ENCODE measurements around the gene QPCT. TPM values are rescaled to one million over a fixed set of nuclear protein-coding genes. Genes with fewer than 3 reads are reported as not detected.
A peak's percentile ranks its signal among the peaks of the same experiment; 100 is the strongest.

The QPCT gene
- total and polyA plus RNA-seq, 2 of the 4 experiments (the other 2 are of a cell fraction) = 1.9 to 2.2 TPM

GRCh38 chr2:37421686-37422085 lies 77.3 kb downstream of the QPCT start:
- Histone ChIP-seq H3K4me2 (ENCODE audit: low read depth, low read length) (no peak overlapping the region), H3K27me3 (ENCODE audit: control insufficient read depth, insufficient read depth, low read length) (no peaks in the 10 kb centered on the region), H4K8ac (ENCODE audit: low read depth in 2 of 2, low read length in 2 of 2) (0 out of 4 replicates have a peak overlapping the region, but pooled peaks of 1 of the 2 experiments have one; percentile 0), H2BK5ac (ENCODE audit: low read depth, low read length, poor library complexity, severe bottlenecking) (no peak overlapping the region), H3K14ac (replicated peaks; ENCODE audit: low read depth, low read length) (peak overlapping the region; percentile 42; the same call in 1 of the 2 replicates), H2BK15ac (ENCODE audit: low read depth, low read length) (peak overlapping the region; percentile 77; the same call in 2 of the 3 replicates), H3K9me3 (ENCODE audit: control insufficient read depth, insufficient read depth, low read length) (no peaks in the 10 kb centered on the region), H3K18ac (ENCODE audit: low read depth, low read length) (peak overlapping the region; percentile 74), H2AK5ac (ENCODE audit: low read depth, low read length) (peak overlapping the region; percentile 56), H2AFZ (replicated peaks; ENCODE audit: low read length, poor library complexity) (no peak overlapping the region), H2AK9ac (replicated peaks; ENCODE audit: low read depth, low read length, poor library complexity) (no peak overlapping the region), H3K79me1 (ENCODE audit: low read depth in 1 of 2, low read length in 2 of 2) (peaks cover 0 to 4% of the 10 kb centered on the region in 2 experiments; a peak in 1 of 4 replicates), H3K9me1 (ENCODE audit: insufficient read depth, low read length) (peaks cover 10% of the 10 kb centered on the region), H4K20me1 (ENCODE audit: insufficient read depth, low read length) (no peaks in the 10 kb centered on the region), H3K4ac (ENCODE audit: low read depth, low read length) (peak overlapping the region; percentile 55), H3K4me3 (ENCODE audit: insufficient read depth, low read depth, low read length) (no peak overlapping the region), H3K4me1 (ENCODE audit: control insufficient read depth, insufficient read depth, low read length) (peaks cover 18% of the 10 kb centered on the region), H4K91ac (ENCODE audit: insufficient read depth, low read depth, low read length) (no peak overlapping the region; the same call in 1 of the 2 replicates), H3K27ac (ENCODE audit: insufficient read depth, low read length) (no peak overlapping the region), H2BK20ac (ENCODE audit: low read depth, low read length) (peak overlapping the region; percentile 43; the same call in 1 of the 2 replicates), H3K23ac (ENCODE audit: low read depth, low read length) (no peak overlapping the region), H3K56ac (ENCODE audit: extremely low read depth, insufficient read depth, low read length) (no peak overlapping the region), H3K36me3 (ENCODE audit: control insufficient read depth, insufficient read depth, low read length) (no peaks in the 10 kb centered on the region), H2BK120ac (ENCODE audit: low read depth, low read length) (peak overlapping the region; percentile 35; the same call in 1 of the 2 replicates), H4K5ac (ENCODE audit: low read depth, low read length) (0 out of 2 replicates have a peak overlapping the region, but pooled peaks have one; percentile 17), H3K9ac (ENCODE audit: low read depth, low read length) (no peak overlapping the region)
- DNase-seq (no peak), ATAC-seq (ENCODE audit: low read depth) (peak; percentile 47)
- in situ Hi-C loops (cut with MboI; ENCODE audit: low sequenced_read_pairs) (no loop called here), intact Hi-C loops (cut with micrococcal nuclease) (loop anchor here (5.0 kb wide), 1 partner anchor 101 kb away; no protein-coding TSS in a partner anchor), dilution Hi-C loops (cut with HindIII; ENCODE audit: low sequenced_read_pairs, unreplicated experiment) (no loop called here)
- 100% methylated on average over 1 of the region's 6 CpGs; no CpG with 5 or more reads in 1 of the 2 experiments for WGBS, 2 experiments (ENCODE audit: extremely low coverage in 2 of 2, insufficient read length in 1 of 2)
- TF ChIP-seq MAFK (IDR thresholded peaks at IDR 0.05; ENCODE audit: low read depth, low read length) (no peak), FOS (IDR thresholded peaks at IDR 0.05; ENCODE audit: low read depth, low read length) (no peak), NFE2L2 (IDR thresholded peaks at IDR 0.05; ENCODE audit: low read depth, low read length) (no peak), RCOR1 (IDR thresholded peaks at IDR 0.05; ENCODE audit: insufficient replicate concordance, low read length) (no peak), MAZ (IDR thresholded peaks at IDR 0.05; ENCODE audit: borderline replicate concordance, low read depth, low read length) (no peak), POLR2A (IDR thresholded peaks at IDR 0.05; ENCODE audit: low read depth, low read length) (no peak), CHD1 (IDR thresholded peaks at IDR 0.05; ENCODE audit: low read depth, low read length) (no peak), RFX5 (IDR thresholded peaks at IDR 0.05; ENCODE audit: low read depth, low read length) (no peak), MXI1 (IDR thresholded peaks at IDR 0.05; ENCODE audit: borderline replicate concordance, low read depth, low read length) (no peak)
- TF ChIP-seq, protein P1, sequence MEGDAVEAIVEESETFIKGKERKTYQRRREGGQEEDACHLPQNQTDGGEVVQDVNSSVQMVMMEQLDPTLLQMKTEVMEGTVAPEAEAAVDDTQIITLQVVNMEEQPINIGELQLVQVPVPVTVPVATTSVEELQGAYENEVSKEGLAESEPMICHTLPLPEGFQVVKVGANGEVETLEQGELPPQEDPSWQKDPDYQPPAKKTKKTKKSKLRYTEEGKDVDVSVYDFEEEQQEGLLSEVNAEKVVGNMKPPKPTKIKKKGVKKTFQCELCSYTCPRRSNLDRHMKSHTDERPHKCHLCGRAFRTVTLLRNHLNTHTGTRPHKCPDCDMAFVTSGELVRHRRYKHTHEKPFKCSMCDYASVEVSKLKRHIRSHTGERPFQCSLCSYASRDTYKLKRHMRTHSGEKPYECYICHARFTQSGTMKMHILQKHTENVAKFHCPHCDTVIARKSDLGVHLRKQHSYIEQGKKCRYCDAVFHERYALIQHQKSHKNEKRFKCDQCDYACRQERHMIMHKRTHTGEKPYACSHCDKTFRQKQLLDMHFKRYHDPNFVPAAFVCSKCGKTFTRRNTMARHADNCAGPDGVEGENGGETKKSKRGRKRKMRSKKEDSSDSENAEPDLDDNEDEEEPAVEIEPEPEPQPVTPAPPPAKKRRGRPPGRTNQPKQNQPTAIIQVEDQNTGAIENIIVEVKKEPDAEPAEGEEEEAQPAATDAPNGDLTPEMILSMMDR (conservative IDR thresholded peaks at IDR 0.05; ENCODE audit: low read depth, low read length) = no peak
- BruUV-seq (replicated peaks) = no TSS peak
- CTCF ChIA-PET = no interaction called here
- POLR2A ChIA-PET (ENCODE audit: unreplicated experiment) = no interaction called here

Data from IMR-90 (cell line).